ENCODE results near the gene FAM83E.
"Not testable (repeated sequence)": the region's sequence is repeated elsewhere in the genome, so short reads cannot be mapped to it uniquely, and the experiment has no call there.

Gene FAM83E

DNA sequence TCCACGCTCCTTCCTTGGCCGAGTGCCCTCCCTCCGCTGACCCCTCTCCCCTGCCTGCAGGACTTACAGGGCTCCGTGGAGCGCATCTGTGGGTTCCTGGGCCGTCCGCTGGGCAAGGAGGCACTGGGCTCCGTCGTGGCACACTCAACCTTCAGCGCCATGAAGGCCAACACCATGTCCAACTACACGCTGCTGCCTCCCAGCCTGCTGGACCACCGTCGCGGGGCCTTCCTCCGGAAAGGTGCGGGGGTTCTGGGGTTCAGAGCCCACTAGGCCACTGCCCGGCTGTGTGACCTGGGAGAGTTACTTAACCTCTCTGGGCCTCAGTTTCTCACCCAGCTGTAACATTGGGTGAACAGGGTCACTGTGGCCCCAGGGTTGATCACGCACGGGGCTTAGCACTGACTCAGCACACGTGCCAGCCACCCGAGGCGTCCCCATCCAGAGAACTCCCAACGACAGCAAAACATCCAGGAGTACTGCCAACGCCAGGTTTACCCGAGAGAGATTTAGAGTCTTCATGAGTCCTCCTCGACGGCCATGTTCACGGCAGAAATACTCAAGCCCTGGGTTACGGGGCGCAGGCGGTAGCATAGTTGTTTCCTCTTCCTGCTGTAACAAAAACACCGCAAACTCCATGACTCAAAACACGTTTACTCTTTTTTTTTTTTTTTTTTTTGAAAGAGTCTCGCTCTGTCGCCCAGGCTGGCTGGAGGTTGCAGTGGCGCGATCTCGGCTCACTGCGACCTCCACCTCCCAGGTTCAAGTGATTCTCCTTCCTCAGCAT, 18.0 kb downstream of the FAM83E start:
- Histone ChIP-seq H3K9ac (ENCODE audit: low read length) (no peak overlapping the region), H3K9me3 (ENCODE audit: control insufficient read depth, low read length) (no peaks in the 10 kb centered on the region), H3K4me1 (ENCODE audit: control insufficient read depth, insufficient read depth, low read length) (peaks cover 3% of the 10 kb centered on the region), H3K27me3 (ENCODE audit: control insufficient read depth, insufficient read depth, low read length) (no peaks in the 10 kb centered on the region), H3K36me3 (ENCODE audit: control insufficient read depth, insufficient read depth, low read length) (no peaks in the 10 kb centered on the region), H3K4me3 (ENCODE audit: low read length) (no peak overlapping the region)

DNA sequence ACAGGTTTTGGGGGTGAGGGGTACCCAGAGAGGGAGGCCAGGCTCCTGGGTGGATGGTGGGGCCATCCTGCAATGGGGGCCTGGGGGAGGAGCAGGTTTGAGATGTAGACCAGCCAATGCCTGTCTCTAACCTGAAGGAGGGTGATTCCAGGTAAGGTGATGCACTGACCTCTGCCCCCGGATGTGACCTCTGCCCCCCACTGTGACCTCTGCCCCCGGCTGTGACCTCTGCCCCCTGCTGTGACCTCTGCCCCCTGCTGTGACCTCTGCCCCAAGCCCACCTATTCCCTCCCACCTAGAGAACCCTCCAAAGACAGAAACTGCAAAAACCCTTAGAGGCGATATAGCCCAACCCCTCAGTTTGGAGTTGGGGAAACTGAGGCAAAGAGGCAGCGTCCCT, 18.6 kb downstream of the FAM83E start:
- Histone ChIP-seq H3K4me3 (ENCODE audit: low read length) (no peak overlapping the region), H3K9me3 (ENCODE audit: control insufficient read depth, low read length) (no peaks in the 10 kb centered on the region), H3K36me3 (ENCODE audit: control insufficient read depth, insufficient read depth, low read length) (no peaks in the 10 kb centered on the region), H3K9ac (ENCODE audit: low read length) (no peak overlapping the region), H3K27me3 (ENCODE audit: control insufficient read depth, insufficient read depth, low read length) (no peaks in the 10 kb centered on the region), H3K4me1 (ENCODE audit: control insufficient read depth, insufficient read depth, low read length) (no peaks in the 10 kb centered on the region)

DNA sequence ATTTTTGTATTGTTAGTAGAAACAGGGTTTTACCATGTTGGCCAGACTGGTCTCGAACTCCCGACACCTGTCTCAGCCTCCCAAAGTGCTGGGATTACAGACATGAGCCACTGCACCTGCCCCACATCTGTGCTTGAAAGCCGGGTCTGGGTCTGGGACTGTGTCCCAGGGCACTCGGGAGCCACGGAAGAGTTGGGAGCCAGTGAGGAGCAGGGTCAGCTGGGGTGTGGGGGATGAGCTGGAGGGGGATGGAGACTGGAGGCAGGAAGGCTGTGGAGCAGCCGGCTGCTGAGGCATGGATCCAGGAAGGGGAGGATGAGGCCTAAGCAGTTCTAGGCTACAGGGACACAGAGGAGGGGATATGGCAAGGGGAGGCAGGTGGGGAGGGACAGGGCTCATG, 19.0 kb downstream of the FAM83E start:
- Histone ChIP-seq H3K27me3 (ENCODE audit: control insufficient read depth, insufficient read depth, low read length) (no peaks in the 10 kb centered on the region), H3K9ac (ENCODE audit: low read length) (no peak overlapping the region), H3K4me1 (ENCODE audit: control insufficient read depth, insufficient read depth, low read length) (no peaks in the 10 kb centered on the region), H3K4me3 (ENCODE audit: low read length) (no peak overlapping the region), H3K9me3 (ENCODE audit: control insufficient read depth, low read length) (no peaks in the 10 kb centered on the region), H3K36me3 (ENCODE audit: control insufficient read depth, insufficient read depth, low read length) (no peaks in the 10 kb centered on the region)

DNA sequence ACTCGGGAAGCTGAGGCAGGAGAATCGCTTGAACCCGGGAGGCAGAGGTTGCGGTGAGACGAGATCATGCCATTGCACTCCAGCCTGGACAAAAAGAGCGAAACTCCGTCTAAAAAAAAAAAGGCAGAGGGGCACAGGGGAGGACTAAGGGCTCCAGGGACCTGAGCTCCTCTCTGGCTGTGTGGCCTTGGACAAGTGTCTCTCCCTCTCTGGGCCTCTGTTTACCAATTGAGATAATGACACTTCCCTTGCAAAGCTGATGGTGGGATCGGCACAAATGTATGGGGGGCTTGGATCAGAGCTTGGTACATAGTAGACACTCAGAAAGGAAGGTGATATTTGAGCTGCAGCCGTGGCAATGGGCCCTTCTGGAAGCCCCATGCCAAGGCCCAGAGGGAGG, 19.7 kb downstream of the FAM83E start:
- Histone ChIP-seq H3K9me3 (ENCODE audit: control insufficient read depth, low read length) (no peaks in the 10 kb centered on the region), H3K27me3 (ENCODE audit: control insufficient read depth, insufficient read depth, low read length) (no peaks in the 10 kb centered on the region), H3K4me3 (ENCODE audit: low read length) (no peak overlapping the region), H3K4me1 (ENCODE audit: control insufficient read depth, insufficient read depth, low read length) (no peaks in the 10 kb centered on the region), H3K9ac (ENCODE audit: low read length) (no peak overlapping the region), H3K36me3 (ENCODE audit: control insufficient read depth, insufficient read depth, low read length) (no peaks in the 10 kb centered on the region)

DNA sequence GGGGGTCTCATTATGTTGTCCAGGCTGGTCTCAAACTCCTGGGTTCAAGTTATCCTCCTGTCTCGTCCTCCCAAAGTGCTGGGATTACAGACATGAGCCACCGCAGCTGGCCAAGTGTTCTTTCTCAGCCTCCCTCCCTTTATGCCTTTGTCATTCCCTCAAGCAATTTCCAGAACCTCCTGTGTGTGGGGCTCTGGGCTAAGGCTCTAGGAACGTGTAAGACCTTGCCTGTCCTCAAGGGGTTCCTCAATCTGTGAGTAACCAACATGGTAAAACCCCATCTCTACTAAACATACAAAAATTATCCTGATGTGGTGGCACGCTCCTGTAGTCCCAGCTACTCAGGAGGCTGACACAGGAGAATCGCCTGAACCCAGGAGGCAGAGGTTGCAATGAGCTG, 23.9 kb downstream of the FAM83E start:
- H3K27me3 ChIP-seq (ENCODE audit: control insufficient read depth, insufficient read depth, low read length): no peaks in the 10 kb centered on the region
- no peak overlapping the region for H3K9ac ChIP-seq (ENCODE audit: low read length)
- no peaks in the 10 kb centered on the region for H3K9me3 ChIP-seq (ENCODE audit: control insufficient read depth, low read length)
- H3K4me3 ChIP-seq (ENCODE audit: low read length): no peak overlapping the region
- no peaks in the 10 kb centered on the region for H3K36me3 ChIP-seq (ENCODE audit: control insufficient read depth, insufficient read depth, low read length)
- H3K4me1 ChIP-seq (ENCODE audit: control insufficient read depth, insufficient read depth, low read length): peaks cover 6% of the 10 kb centered on the region

DNA sequence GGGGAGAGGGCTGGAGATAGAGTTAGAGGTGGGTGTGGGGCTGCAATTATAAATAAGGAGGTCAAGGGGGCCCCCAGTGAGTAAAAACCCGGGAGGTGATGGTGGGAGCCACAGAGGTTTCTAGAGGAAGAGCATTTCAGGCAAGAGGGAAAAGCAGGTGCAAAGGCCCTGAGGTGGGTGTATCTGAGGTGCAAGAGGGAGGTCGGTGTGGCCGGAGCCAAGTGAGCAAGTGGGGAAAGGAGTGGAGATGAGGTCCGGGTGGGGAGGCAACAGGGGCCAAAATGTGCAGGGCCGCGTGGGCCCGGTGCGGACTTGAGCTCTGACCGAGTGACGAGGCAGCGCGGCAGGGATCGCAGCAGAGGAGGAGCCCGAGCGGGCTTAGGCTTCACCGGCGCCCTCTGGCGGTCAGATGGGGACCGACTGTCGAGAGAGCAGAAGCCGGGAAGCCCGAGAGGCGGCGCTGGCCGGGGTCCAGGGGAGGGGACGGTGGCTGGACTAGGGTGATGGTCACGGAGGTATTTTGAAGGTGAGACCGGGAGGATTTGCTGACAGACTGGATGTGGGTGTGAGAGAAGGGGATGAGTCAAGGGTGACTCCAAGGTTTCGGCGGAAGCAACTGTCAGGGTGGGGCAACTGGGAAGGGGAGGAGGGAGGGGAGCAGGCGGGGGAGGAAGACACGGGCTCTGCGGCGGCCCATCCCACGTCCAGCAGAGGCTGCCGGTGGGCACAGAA, 26.0 kb downstream of the FAM83E start:
- H3K4me3 ChIP-seq (ENCODE audit: low read length): peak overlapping the region; percentile 31
- H3K9me3 ChIP-seq (ENCODE audit: control insufficient read depth, low read length): no peaks in the 10 kb centered on the region
- H3K36me3 ChIP-seq (ENCODE audit: control insufficient read depth, insufficient read depth, low read length): no peaks in the 10 kb centered on the region
- no peaks in the 10 kb centered on the region for H3K27me3 ChIP-seq (ENCODE audit: control insufficient read depth, insufficient read depth, low read length)
- H3K9ac ChIP-seq (ENCODE audit: low read length): peak overlapping the region; percentile 61
- peaks cover 13% of the 10 kb centered on the region for H3K4me1 ChIP-seq (ENCODE audit: control insufficient read depth, insufficient read depth, low read length)

DNA sequence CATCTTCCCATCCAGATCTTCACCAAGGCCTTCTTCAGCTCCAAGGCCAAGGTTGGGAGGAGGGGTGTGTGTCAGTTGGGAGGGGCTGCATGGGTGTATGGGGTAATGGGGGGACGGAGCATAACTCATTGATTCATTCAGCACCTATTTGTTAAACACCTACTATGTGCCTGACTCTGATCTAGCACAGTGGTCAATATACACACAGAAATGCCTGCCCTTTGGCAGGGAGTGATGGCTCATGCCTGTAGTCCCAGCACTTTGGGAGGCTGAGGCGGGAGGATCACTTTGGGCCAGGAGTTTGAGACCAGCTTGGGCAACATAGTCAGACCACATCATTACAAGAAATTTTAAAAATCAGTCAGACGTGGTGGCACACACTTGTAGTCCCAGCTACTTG, 27.5 kb downstream of the FAM83E start:
- H3K36me3 ChIP-seq (ENCODE audit: control insufficient read depth, insufficient read depth, low read length): no peaks in the 10 kb centered on the region
- no peaks in the 10 kb centered on the region for H3K9me3 ChIP-seq (ENCODE audit: control insufficient read depth, low read length)
- no peaks in the 10 kb centered on the region for H3K27me3 ChIP-seq (ENCODE audit: control insufficient read depth, insufficient read depth, low read length)
- no peak overlapping the region for H3K4me3 ChIP-seq (ENCODE audit: low read length)
- H3K4me1 ChIP-seq (ENCODE audit: control insufficient read depth, insufficient read depth, low read length): peaks cover 20% of the 10 kb centered on the region
- no peak overlapping the region for H3K9ac ChIP-seq (ENCODE audit: low read length)

DNA sequence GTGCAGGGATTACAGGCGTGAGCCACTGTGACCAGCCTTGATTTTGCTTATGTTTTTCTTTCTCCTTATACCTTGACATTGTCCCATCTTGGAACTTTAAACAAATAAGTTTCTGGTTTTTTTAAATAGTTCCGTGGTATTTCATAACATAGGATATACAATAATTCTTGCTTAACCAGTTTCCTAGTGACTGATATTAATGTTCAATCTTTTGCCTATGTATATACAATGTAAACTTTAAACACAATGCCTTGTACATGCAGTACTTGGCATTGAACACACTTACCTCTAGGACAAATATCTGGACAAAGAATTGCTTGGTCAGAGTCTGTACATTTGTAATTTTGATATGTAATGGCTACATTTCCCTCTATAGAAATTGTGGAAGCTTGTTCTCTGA, 32.7 kb downstream of the FAM83E start:
- no peaks in the 10 kb centered on the region for H3K9me3 ChIP-seq (ENCODE audit: control insufficient read depth, low read length)
- no peaks in the 10 kb centered on the region for H3K27me3 ChIP-seq (ENCODE audit: control insufficient read depth, insufficient read depth, low read length)
- no peak overlapping the region for H3K9ac ChIP-seq (ENCODE audit: low read length)
- H3K4me1 ChIP-seq (ENCODE audit: control insufficient read depth, insufficient read depth, low read length): peaks cover 15% of the 10 kb centered on the region
- no peak overlapping the region for H3K4me3 ChIP-seq (ENCODE audit: low read length)
- no peaks in the 10 kb centered on the region for H3K36me3 ChIP-seq (ENCODE audit: control insufficient read depth, insufficient read depth, low read length)

DNA sequence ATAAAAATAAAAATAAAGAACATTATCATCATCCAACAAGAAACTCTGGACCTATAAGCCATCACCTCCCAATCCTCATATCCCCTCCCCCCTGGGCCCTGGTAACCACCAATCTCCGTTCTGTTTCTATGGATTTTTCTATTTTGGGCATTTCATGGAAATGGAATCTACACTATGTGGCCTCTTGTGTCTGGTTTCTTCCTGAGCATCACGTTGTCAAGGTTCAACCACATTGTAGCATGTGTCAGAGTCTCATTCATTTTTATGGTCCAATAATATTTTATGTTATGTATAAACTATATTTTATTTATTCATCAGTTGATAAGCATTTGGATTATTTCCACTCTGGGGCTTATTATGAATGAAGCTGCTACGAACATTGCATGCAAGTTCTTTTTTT, 36.0 kb downstream of the FAM83E start:
- no peak overlapping the region for H3K9ac ChIP-seq (ENCODE audit: low read length)
- no peaks in the 10 kb centered on the region for H3K27me3 ChIP-seq (ENCODE audit: control insufficient read depth, insufficient read depth, low read length)
- peaks cover 16% of the 10 kb centered on the region for H3K4me1 ChIP-seq (ENCODE audit: control insufficient read depth, insufficient read depth, low read length)
- H3K4me3 ChIP-seq (ENCODE audit: low read length): no peak overlapping the region
- H3K36me3 ChIP-seq (ENCODE audit: control insufficient read depth, insufficient read depth, low read length): no peaks in the 10 kb centered on the region
- H3K9me3 ChIP-seq (ENCODE audit: control insufficient read depth, low read length): no peaks in the 10 kb centered on the region

DNA sequence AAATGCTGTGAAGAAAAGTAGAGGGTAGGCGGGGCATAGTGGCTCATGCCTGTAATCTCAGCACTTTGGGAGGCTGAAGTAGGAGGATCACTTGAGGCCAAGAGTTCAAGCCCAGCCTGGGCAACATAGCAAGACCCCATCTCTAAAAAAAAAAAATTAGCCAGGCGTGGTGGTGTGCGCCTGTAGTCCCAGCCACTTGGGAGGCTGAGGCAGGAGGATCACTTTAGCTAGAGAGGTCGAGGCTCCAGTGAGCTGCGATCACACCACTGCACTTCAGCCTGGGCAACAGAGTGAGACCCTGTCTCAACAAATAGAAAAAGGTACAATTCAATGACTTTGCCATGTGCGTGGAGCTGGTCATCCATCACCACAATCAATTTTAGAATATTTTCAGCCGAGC, 37.0 kb downstream of the FAM83E start:
- not testable (repeated sequence) for H3K36me3 ChIP-seq (ENCODE audit: control insufficient read depth, insufficient read depth, low read length); H3K27me3 ChIP-seq (ENCODE audit: control insufficient read depth, insufficient read depth, low read length); H3K9me3 ChIP-seq (ENCODE audit: control insufficient read depth, low read length); H3K4me3 ChIP-seq (ENCODE audit: low read length); H3K9ac ChIP-seq (ENCODE audit: low read length)
- peaks cover 16% of the 10 kb centered on the region for H3K4me1 ChIP-seq (ENCODE audit: control insufficient read depth, insufficient read depth, low read length)

DNA sequence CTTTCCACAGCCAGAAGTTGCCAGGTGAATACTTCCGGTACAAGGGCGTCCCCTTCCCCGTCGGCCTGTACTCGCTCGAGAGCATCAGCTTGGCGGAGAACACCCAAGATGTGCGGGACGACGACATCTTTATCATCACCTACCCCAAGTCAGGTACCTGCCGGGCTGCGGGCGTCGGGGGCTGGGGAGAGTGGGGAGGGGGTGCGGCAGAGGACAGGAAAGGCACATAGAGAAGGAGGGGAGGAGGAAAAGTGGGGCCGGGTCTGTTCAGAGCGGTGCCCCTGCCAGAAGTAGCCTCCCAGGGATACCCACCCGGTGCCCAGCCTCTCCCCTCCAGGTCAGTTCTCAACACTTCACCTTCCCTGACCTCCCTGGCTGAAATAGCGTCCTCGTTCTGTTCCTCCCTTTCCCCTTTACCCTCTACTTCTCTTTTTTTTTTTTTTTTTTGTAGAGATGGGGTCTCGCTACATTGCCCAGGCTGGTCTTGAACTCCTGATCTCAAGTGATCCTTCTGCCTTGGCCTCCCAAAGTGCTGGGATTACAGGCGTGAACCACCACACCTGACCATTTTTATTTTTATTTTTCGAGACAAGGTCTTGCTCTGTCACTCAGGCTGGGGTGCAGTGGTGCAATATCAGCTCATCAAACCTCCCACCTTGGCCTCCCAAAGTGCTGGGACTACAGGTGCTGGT, 38.8 kb downstream of the FAM83E start:
- no peaks in the 10 kb centered on the region for H3K27me3 ChIP-seq (ENCODE audit: control insufficient read depth, insufficient read depth, low read length)
- H3K4me1 ChIP-seq (ENCODE audit: control insufficient read depth, insufficient read depth, low read length): peaks cover 17% of the 10 kb centered on the region

DNA sequence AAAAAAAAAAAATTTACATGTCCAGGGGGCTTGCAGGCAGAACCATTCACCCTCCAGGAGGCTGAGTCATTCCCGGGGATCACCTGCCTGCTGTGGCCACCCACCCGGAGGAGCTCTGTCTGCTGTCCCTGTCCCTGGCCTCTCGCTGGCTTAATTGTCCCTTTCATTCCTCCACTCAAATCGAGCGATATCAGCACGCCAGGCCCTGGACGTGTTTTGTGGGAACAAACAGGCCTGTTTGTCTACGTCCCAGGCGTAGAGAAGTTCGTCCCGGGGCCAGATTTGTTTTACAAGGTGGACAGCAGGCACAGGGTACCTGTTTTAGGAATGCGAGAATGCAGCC, 41.7 kb downstream of the FAM83E start:
- Histone ChIP-seq H3K9ac (ENCODE audit: low read length) (no peak overlapping the region), H3K4me3 (ENCODE audit: low read length) (no peak overlapping the region), H3K9me3 (ENCODE audit: control insufficient read depth, low read length) (no peaks in the 10 kb centered on the region), H3K4me1 (ENCODE audit: control insufficient read depth, insufficient read depth, low read length) (peaks cover 25% of the 10 kb centered on the region), H3K27me3 (ENCODE audit: control insufficient read depth, insufficient read depth, low read length) (no peaks in the 10 kb centered on the region), H3K36me3 (ENCODE audit: control insufficient read depth, insufficient read depth, low read length) (no peaks in the 10 kb centered on the region)

More for the DNA sequence above, 38.8 kb downstream of the FAM83E start:
- Histone ChIP-seq H3K9ac (ENCODE audit: low read length) (no peak overlapping the region), H3K9me3 (ENCODE audit: control insufficient read depth, low read length) (no peaks in the 10 kb centered on the region), H3K4me3 (ENCODE audit: low read length) (no peak overlapping the region), H3K36me3 (ENCODE audit: control insufficient read depth, insufficient read depth, low read length) (no peaks in the 10 kb centered on the region)

Measured in mucosa of stomach (tissue), 1 donor.